HG03432 (cell line): ENCODE results near the gene PSTPIP1.

ENCODE experiments used
- ATAC-seq: cut with Tn5 transposase; IDR thresholded peaks from one replicate; pipeline ENCODE4 v1.9.1; 2021; ENCODE audit warnings: mild to moderate bottlenecking, moderate library complexity; ENCODE audit not compliant: unreplicated experiment

The PSTPIP1 gene

DNA sequence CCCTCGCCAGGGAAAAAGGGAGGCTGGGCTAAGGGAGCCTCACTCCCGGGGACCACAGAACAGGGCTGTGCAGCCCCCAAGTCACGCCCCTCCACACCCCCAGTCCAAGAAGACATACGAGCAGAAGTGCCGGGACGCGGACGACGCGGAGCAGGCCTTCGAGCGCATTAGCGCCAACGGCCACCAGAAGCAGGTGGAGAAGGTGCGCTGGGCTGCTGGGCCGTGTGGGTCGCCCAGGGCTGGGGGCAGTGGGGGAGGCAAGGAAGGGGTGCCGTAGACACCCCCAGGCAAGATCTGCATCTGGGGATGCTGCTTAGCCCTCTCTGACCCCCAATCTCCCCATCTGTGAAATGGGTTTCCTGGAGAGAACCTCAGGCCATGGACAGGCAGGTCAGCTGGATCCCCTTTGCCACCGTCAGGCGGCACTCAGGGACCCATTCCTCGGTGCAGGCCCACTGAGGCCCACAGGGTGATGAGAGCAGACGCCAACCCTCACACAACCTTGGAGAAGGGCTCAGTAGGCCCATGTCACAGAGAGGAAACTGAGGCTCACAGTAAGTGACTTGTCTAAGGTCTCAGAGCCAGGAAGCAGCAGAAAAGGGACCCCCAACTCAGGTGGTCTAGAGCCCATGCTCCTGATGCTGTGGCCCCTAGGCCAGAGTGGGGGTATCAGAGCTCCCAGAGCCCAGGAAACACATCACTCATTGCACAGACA lies 33.7 kb downstream of the PSTPIP1 start:
- ATAC-seq, result no peak

DNA sequence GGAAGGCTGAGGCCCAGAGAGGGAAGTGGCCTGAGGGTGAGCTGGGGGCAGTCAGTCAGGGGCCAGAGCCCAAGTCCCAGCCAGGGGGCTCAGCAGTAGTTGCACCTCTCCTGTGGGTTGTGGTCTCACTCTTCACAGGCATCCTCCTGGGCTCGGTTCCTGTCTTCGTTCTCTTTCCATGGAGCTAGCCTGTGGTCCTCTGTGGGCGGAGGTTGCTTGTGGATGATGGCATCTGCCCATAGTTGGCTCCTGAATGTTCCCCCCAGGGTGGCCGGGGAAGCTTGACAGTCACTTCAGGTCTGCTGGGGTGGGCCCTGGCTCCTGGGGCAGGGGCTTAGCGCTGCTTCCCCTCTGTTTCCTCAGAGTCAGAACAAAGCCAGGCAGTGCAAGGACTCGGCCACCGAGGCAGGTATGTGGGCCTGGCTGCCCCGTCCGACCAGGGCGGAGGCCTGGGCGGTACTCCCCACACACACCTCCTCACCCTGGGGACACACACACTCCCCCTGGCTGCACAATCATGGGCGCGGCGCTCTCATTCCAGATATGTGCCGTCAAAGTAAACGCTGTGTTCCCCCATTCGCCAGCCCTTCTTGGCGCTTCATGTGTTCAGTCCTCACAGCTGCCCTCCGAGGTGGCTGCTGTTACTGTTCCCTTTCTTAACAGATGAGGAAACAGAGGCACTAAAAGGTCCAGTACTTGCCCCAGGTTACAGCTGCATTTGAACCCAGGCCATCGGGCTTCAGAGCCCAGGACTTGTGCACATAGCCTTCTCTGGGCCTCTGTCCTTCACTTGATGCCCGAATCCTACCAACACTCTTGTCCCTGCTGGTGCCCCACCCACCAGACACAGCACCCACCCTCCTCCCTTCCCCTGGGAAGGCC lies 34.5 kb downstream of the PSTPIP1 start:
- ATAC-seq, result no peak

DNA sequence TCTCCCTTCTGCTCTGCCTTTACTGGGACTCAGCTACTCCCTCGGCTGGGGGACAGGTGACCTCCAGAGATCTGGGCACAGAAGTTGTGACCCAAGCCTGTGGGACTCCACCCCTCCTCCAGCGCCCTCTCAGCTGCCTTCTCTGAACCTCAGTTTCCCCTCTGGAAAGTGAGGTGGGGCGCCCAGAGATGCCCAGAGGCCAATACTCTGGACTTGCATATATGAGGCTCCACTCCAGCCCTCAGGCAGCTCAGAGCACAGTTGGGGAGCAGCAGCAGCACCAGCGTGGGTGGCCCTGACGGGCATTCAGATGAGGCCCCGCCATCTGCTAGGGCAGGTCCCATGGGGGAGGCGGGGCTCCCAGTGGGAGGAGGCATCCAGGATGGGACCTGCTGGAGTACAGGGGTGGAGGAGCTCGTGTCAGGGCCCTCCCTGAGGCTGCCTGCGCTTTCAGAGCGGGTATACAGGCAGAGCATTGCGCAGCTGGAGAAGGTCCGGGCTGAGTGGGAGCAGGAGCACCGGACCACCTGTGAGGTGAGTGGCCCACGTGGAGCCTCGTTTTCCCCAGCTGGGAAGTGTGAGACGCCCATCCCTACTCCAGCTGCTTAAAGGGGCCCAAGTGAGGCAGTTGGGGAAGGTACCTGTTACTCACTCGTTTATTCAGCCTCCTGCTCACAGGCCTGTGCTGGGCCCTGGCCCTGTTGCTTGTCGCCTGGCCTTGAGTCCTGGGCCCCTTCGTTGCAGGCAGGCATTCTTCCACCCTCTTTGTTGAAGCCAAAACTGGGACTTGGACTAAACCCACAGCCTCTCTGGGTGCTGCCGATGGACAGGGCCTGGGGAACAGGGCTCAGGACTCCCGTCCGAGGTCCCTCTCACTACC lies 35.4 kb downstream of the PSTPIP1 start:
- no peak for ATAC-seq

DNA sequence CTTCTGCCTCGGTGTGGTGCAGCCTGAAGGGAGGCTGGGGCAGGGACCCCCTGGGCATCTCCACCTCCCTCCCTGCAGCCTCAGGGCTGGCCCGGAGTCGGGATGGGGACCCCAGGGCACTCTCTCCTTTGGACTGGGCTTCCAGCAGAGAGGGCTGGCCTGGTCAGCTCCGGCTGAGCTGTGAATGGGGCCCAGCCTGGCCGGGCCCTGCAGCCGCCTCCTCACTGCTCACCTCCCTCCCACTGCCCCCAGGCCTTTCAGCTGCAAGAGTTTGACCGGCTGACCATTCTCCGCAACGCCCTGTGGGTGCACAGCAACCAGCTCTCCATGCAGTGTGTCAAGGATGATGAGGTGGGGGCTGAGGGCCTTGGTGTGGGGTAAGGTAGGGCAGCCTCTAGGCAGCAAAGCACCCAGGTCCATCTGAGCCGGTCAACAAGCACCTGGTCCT lies 36.0 kb downstream of the PSTPIP1 start:
- ATAC-seq, result no peak

DNA sequence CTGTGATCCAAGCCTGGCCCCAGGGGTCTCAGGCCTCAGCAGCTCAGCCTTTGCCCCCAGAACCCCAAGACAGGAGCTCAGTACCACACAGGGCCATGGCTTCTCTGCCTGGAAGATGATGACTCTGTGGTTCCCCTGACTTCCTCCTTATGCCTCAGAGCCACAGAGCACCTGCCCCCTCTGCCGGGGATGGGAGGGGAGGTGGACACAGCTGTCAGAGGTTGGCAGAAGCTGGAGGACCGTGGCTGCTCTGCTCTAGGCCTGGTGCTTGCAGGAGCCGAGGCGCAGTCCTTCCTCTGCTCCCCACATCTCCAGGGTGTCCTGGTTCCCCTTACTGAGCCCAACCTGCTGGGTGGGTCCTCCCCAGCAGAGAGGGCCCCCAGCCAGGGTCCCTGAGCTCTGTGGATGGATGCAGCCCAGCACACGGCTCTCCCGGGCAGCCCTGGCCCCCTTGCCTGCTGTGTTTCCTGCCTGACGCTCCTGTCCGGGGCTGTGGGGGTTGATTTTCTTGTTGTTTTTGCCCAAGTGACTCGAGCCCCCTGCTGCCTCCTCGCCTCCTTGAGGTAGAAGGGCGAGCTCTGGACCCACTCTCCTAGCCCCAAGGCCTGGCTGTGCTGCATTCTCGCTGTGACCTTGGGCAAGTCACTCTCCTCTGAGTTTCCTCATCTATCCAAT lies 36.6 kb downstream of the PSTPIP1 start:
- no peak for ATAC-seq

DNA sequence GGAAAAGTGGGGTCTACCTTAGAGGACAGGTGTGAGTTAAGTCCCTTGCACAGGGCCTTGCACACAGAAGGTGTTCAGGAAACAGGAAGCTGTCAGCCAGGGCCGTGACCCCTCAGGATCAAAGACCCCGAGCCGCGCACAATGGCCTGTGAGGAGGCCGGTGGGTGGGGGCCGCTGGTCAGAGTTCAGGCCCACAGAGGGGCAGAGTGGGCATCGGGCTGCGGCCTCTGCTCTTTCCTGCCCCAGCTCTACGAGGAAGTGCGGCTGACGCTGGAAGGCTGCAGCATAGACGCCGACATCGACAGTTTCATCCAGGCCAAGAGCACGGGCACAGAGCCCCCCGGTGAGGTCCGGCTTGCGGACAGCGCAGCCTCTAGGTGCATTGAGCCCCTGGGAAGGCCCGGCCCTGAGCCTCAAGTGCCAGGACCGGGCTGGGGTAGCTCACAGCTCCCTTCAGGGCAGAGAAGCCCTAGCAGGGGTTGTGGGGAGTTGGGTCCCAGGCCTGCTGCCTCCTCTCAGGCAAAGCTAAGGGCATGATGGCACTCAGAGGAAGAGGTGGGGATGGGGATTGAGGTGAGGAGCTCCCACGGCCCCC lies 37.2 kb downstream of the PSTPIP1 start:
- ATAC-seq, result no peak

DNA sequence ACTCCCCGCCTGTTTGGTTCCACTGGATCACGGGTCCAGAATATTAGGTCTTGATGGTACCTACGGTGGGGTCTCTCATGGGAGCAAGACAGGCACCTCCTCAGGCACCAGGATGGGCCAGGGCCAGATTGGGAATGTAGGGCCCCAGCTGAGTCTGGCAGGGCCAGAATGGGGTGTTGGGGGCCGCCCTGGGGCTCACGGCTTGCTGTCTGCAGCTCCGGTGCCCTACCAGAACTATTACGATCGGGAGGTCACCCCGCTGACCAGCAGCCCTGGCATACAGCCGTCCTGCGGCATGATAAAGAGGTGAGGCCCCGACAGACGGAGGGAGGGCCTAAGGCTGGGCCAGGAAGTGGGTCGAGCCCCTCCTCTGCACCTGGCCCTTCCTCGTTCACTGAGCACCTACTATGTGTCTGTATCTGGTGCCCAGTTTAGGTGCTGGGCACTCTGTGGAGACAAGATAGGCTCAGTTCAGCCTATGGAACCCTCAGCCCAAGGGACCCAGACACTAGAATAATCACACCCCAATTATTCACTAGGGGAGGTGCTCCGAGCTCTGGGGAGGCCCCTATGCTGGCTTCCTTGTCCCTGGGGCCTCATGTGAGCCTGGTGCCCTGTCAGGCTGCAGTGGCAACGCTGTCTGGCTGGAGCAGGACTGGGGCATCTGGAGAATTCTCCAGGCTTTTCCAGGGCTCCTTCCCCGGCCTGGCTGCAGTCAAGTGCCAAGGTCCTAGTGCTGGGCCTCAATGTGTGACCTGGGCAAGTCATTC lies 37.9 kb downstream of the PSTPIP1 start:
- ATAC-seq, result no peak

DNA sequence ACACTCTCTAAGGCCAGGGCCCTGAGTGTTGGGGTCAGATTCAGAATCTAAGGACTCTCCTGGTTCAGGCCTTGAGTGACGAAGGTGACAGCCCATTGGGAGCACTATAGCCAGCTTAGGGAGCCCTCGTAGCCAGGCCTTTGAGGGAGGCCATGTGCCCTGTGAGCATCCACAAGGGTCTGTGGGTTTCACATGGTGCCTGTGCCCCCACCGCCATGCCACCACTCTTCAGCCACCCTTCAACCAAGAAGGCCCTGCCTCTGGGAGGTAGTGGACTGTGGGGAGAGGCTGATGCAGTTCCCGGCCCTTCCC lies 38.4 kb downstream of the PSTPIP1 start:
- ATAC-seq, result no peak

DNA sequence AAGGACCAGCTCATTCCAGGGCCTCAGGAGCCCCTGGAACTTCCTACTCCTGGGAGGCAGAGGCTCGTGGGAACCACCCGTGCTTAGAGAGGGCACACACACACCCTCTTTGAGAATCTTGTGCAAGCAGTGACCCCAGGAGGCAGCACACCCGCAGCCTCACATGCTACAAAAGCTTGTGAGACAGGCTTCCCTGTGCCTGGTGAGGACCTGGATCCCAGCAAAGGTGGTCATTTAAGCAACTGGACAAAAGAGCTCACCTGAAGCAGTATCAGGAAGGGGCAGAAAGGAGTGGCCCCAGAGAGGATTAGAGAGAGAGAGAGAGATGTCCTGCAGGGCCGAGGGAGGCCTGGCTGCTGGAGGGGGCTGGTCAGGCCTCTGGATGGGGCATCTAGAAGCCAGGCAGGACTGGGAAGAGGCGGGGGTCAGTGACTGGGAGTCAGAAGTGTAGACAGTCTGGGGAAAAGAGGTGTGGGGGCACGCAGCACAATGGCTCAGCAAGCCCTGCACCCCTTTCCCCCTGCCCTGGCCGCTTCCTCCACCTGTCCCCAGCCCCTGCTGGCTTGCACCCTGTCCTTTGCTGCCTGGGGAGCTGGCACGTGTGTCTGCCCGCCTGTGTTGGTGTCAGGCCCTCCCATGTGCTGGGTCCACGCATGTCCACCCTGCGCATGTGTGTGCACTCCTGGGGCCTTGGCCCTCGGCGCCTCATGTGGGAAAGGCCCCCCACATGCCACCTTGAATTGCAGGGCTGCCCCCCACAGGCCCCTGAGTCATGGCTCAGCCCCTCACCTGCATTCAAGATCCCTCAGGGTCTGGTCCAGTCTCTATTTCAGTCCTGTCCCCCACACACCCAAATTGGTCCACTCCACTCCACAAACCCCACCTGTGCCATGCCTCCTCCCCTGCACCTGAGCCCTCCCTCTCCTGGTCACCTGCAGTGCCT lies 39.1 kb downstream of the PSTPIP1 start:
- no peak for ATAC-seq

DNA sequence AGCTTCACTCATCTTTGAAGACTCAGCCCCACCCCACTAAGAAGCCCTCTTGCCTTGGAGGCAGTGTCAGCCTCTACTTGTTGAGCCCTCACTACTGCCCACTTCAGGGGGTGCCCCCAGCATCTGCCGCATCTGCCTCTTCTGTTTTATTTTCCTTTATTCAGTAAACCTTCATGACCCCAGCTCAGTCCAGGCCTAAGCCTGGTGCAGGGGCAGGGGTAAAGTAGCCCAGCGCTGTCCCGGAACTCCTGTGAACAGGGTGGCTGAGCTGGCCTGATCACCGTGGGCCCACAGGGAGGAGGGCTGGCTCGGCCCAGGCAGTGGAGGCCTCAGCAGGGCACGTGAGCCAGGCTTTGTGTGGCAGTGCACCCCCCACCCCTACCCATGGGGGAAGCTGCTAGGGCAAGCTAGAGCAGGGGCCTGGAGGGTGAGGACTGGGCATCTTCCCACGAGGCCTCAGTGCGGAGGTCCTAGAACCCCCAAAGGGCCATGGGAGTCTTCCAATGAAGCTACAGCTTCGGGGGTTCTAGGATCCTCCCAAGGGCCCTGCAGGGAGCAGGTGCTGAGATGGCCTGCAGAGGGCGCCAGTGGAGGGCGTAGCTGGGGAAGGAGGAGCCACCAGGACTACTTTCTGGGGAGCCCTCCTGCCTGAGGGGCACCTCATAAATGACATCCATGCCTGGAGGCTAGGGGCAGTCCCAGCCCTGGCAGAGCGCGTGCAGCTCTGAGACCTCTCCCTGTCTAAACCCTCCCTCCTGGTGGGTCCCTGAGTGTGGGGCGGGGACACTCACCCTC lies 40.0 kb downstream of the PSTPIP1 start:
- ATAC-seq, result no peak

DNA sequence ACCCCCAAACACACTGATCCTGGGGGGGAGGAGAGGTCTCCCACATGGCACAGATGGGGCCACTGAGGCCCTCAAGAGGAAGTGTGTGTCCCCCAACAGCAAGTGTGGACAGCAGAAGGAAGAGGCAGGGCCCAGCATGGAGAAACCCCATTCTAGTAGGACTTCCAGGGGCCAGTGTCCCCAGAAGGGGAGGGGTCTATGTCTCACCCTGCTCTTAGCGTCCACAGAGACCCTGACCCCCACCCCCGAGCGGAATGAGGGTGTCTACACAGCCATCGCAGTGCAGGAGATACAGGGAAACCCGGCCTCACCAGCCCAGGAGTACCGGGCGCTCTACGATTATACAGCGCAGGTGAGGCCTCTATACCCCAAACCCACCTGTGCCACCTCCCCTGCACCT lies 40.7 kb downstream of the PSTPIP1 start:
- ATAC-seq, result no peak

DNA sequence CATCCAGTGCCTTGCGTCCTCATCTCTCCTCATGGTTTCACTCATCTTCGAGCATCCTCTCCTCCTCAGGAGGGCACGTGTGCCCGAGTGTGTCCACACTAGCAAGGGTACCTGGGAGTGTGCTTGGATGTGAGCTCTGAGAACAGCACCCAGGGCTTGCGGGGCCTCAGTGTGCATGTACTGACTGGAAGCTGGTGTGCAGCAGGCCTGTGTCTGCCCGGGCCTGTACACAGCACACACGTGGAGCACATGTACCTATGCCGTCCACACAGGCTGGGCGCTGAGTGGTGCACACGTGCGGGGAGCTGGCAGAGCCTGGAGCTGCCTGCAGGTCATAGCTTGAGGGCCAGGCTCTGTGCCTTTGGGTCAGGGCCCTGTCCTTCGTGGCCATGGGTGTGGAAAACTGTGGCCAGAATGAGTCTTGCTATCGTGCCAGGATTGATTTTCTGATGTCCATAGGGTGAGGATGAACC lies 41.1 kb downstream of the PSTPIP1 start:
- ATAC-seq, result no peak

DNA sequence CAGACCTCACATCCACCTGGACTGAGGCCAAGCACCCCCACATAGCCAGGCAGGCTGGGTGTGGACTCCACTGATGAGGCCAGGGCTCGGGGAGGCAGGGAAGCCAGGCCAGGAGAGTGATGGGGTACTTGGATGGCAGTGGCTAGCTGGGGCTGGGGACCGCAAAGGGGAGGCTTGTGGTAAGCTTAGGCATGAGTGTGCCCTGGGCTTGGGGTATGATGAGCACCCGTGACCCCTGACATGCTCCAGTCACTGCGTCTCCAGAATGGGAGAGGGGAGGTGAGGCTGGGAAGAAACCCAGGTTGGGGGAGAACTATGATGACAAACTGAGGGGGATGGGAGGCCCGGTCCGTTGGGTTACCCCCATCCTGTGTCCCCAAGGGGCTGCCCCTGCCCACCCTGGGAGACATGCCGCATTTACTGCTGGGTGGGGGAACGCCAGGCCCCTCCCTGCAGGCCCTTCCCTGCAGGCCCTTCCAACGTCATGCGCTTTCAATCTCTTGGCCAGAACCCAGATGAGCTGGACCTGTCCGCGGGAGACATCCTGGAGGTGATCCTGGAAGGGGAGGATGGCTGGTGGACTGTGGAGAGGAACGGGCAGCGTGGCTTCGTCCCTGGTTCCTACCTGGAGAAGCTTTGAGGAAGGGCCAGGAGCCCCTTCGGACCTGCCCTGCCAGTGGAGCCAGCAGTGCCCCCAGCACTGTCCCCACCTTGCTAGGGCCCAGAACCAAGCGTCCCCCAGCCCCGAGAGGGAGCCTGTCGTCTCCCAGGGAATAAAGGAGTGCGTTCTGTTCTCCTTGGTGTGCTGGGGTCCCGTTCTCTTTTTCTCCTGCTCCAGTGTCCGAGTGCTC lies 41.8 kb downstream of the PSTPIP1 start:
- ATAC-seq, result no peak

DNA sequence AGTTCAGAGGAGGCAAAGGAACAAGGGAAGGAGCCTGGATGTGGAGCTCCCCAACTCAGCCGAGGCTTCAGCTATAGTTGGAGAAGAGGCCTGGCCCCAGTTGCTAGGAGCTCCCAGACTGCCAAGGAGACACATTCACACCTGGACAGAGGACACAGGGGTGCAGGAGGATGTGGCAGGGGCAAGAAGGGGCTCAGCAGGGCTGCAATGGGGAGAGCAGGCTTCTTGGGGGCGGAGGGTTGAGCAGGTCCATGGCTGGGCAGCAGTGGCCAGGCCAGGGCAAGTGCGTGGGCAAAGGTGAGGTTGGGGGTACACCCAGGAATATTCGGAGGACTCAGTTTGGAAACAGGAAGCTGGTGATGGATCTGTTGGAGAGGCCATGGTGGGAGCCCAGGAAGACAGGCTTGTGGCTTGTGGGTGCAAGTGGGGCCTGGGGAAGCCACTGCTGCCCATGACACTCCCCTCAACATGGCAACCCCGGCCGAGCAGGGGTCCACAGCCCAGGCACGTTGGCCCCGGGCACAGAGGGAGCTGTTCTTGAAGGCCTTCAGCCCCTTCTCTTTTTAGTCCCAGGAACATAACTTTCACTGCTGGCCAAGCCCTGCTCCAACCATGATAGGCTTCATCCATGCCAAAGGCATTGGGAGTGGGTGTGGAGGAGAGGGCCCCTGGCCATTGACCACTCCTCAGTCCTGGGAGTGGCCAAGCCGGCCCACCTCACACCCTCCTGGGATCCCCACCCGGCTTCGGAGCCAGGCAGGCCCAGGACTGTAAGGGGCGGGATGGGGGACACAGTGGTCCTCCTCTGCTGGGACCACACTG lies 42.7 kb downstream of the PSTPIP1 start:
- ATAC-seq, result no peak

DNA sequence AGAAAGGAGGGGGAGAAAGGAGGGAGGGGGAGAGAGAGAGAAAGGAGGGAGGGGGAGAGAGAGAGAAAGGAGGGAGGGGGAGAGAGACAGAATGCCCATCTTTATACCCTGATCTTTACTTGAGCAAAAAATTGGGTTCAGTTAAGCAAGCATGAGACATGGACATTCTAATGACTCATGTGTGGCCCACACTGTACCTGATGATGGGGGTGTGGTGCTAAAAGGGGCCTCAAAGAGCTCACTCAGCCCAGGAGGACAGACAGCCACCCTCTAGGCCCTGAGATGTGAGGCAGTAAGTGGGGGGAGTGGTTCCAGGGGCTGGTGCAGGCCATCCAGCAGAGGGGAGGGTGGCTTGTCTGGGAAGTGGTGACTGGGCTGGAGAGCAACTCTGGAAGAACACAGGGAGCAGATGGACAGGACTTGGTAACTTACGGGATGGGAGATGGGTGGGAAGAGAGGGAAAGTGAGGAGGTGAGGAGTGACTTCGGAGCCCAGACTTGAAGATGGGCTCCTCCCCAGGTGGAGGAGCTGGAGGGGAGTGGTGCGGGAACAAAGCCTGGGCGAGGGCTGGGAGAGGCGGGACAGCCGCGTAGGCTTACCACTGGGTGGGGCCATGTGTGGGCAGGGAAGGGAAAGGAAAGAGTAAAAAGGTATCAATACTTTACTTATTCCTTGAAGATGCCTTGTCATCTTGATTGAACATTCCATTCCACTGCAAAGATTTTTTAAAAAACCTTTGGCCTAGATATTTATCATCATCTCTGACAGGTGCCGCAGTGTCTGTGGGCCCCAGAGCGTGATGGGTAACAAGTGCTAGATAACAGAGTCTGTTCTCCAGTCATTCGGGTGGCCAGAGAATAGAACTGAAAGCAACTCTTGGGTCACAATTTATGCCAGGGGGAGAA lies 43.6 kb downstream of the PSTPIP1 start:
- no peak for ATAC-seq
